ENCODE measurements around the gene ENDOD1. TPM values are rescaled to one million over a fixed set of nuclear protein-coding genes. Genes with fewer than 3 reads are reported as not detected.

The ENDOD1 gene
- polyA plus RNA-seq, 1 experiment = 11.0 TPM

DNA sequence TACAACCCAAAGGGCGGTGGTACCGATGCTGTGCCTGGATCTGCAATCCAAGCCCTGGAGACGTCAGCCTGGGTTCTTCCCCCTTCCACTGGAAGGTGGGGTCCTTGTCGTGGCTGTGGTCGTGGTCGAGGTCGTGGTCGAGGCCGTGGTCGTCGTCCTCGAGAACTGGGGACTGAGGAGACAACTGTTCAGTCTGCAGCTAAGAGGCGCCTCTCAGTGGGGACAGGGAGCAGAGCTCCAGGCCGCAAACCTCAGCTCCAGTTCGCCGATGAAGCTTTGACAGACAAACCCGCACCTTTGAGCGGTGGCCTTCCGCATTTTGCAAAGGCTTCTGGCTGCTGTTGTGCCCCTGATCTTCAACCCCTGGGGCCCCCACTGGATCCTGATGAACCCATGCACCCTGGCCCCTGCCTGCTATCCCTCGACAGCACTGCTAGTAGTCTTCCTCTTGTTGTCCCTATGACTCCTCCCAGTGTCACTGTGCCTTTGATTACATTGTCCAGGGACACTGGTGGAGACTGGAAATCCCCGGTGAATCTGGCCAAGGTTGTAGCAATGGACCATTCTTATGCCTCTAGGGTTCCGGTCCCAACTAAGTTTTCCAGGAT is 38.9 kb upstream of the ENDOD1 start:
- Histone ChIP-seq H3K36me3 (ENCODE audit: control insufficient read depth, insufficient read depth, low read length) (no peaks in the 10 kb centered on the region), H3K27me3 (ENCODE audit: control insufficient read depth, insufficient read depth, low read length) (peaks cover 5% of the 10 kb centered on the region), H3K4me3 (ENCODE audit: low read depth, low read length) (no peak overlapping the region)
- POLR2A ChIA-PET = no interaction called here
- TF ChIP-seq CTCF (IDR thresholded peaks at IDR 0.05; ENCODE audit: insufficient read depth, low read depth, low read length) = no peak
- no peak for DNase-seq (ENCODE audit: low read depth)
- CTCF ChIA-PET = interaction anchor here (0.8 kb wide), 1 partner anchor 15 kb away, joined by 3 read pairs; no protein-coding TSS in a partner anchor

DNA sequence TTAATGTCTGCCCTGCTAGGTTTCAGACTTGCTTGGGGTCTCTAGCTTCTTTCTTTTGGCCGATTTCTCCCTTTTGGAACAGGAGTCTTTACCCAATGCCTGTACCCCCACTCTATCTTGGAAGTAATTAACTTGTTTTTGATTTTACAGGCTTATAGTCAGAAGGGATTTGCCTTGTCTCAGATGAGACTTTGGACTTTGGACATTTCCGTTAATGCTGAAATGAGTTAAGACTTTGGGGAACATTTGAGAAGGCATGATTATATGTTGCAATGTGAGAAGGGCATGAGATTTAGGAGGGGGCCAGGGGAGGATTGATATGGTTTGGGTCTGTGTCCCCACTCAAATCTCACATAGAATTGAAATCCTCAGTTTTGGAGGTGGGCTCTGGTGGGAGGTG is 35.3 kb upstream of the ENDOD1 start:
- Histone ChIP-seq H3K27me3 (ENCODE audit: control insufficient read depth, insufficient read depth, low read length) (peaks cover 4% of the 10 kb centered on the region), H3K36me3 (ENCODE audit: control insufficient read depth, insufficient read depth, low read length) (no peaks in the 10 kb centered on the region), H3K4me3 (ENCODE audit: low read depth, low read length) (no peak overlapping the region)
- no peak for TF ChIP-seq CTCF (IDR thresholded peaks at IDR 0.05; ENCODE audit: insufficient read depth, low read depth, low read length)
- no peak for DNase-seq (ENCODE audit: low read depth)
- POLR2A ChIA-PET = no interaction called here
- CTCF ChIA-PET = no interaction called here

- Histone ChIP-seq H3K36me3 (ENCODE audit: control insufficient read depth, insufficient read depth, low read length) (no peaks in the 10 kb centered on the region), H3K27me3 (ENCODE audit: control insufficient read depth, insufficient read depth, low read length) (peaks cover 6% of the 10 kb centered on the region), H3K4me3 (ENCODE audit: low read depth, low read length) (no peak overlapping the region)
- ChIA-PET POLR2A (no interaction called here), CTCF (interaction anchor here (0.7 kb wide), 1 partner anchor 10 kb away, joined by 3 read pairs; no protein-coding TSS in a partner anchor)
- TF ChIP-seq CTCF (IDR thresholded peaks at IDR 0.05; ENCODE audit: insufficient read depth, low read depth, low read length) = no peak
- no peak for DNase-seq (ENCODE audit: low read depth)
Measured at GRCh38 chr11:95055283-95055897, 34.3 kb upstream of the ENDOD1 start.

GRCh38 chr11:95057959-95058358 is 31.7 kb upstream of the ENDOD1 start:
- POLR2A ChIA-PET = no interaction called here
- CTCF ChIA-PET = interaction anchor here (0.9 to 1.4 kb wide), 4 partner anchors 9 to 693 kb away, joined by 3 to 4 read pairs (median 4); partner anchors contain the start of gene SRSF8
- DNase-seq (ENCODE audit: low read depth) = no peak
- TF ChIP-seq CTCF (IDR thresholded peaks at IDR 0.05; ENCODE audit: insufficient read depth, low read depth, low read length) = no peak
- H3K36me3 ChIP-seq (ENCODE audit: control insufficient read depth, insufficient read depth, low read length) = no peaks in the 10 kb centered on the region
- no peak overlapping the region for H3K4me3 ChIP-seq (ENCODE audit: low read depth, low read length)
- H3K27me3 ChIP-seq (ENCODE audit: control insufficient read depth, insufficient read depth, low read length) = peaks cover 6% of the 10 kb centered on the region

- CTCF ChIA-PET = interaction anchor here (1.1 to 1.4 kb wide), 3 partner anchors 8 to 22 kb away, joined by 3 to 4 read pairs (median 3); partner anchors contain the start of gene SRSF8
- H3K36me3 ChIP-seq (ENCODE audit: control insufficient read depth, insufficient read depth, low read length) = no peaks in the 10 kb centered on the region
- H3K27me3 ChIP-seq (ENCODE audit: control insufficient read depth, insufficient read depth, low read length) = peaks cover 6% of the 10 kb centered on the region
- no peak overlapping the region for H3K4me3 ChIP-seq (ENCODE audit: low read depth, low read length)
- no peak for TF ChIP-seq CTCF (IDR thresholded peaks at IDR 0.05; ENCODE audit: insufficient read depth, low read depth, low read length)
- POLR2A ChIA-PET = no interaction called here
- no peak for DNase-seq (ENCODE audit: low read depth)
Measured at GRCh38 chr11:95058621-95059020, 31.0 kb upstream of the ENDOD1 start.
